GM12801 (cell line): Measurements from ENCODE around the gene CAMK2A.

ENCODE experiments used
- CTCF ChIP-seq: IDR thresholded peaks from one replicate; pipeline ENCODE4 v1.5.1; 2011; ENCODE audit warnings: control low read depth; ENCODE audit not compliant: insufficient read length; ENCODE audit errors: extremely low read depth

Gene CAMK2A

DNA sequence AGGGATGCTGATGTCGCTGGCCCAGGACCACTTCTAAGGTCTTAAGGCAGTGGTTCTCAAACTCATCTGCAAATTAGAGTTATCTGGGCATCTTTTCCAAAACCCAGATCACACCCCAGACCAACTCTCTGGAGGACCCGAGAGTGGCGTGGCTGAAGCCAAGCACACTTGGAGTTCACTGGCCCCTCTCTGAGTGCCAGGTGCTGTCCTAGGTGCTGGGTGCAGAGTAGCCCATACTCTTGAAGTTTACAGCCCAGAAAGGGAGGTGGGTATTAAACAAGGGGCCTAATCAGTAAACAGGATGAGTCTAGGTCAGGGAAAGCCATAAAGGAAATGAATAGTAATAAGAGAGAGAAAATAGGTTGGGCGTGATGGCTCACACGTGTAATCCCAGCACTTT lies 17.6 kb downstream of the CAMK2A start:
- no peak for TF ChIP-seq CTCF

- no peak for TF ChIP-seq CTCF
Observed at GRCh38 chr5:150271296-150271692, 18.3 kb downstream of the CAMK2A start.

DNA sequence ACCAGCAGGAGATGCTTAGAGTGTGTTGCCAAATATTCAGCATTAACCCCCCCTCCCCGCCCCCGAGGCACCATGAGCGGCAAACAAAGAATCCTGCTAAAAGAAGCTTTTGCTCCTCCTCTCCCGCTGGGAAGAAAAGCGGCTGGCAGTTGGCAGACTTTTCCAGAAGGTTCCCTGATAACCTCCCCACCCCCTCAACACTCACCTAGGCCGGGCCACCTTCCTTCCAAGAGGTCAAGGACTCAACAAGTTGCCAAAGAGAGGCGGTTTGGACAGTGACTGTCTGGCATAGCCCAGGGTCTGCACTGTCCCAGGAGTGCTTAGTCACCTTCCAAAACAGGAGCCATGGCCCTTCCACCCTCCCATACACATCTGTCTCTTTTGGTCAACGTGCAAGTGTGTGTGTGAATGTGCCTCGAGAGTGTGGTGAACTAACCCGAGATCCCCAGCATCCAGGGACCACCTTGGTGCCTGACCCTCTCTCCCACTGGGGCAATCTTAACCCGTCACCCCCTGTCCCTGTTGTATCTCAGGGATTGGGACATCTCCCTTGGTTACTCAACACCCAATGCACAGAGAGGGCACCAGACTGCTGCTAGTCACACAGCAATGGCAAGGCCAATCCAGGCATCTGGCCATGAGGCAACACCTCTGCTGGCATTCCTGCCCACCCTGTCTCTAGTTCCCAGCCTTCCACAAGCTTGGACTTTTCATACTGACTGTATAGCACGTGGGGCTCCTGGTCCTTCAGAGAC lies 18.9 kb downstream of the CAMK2A start:
- no peak for TF ChIP-seq CTCF

- TF ChIP-seq CTCF = no peak
Observed at GRCh38 chr5:150266871-150267291, 22.7 kb downstream of the CAMK2A start.

DNA sequence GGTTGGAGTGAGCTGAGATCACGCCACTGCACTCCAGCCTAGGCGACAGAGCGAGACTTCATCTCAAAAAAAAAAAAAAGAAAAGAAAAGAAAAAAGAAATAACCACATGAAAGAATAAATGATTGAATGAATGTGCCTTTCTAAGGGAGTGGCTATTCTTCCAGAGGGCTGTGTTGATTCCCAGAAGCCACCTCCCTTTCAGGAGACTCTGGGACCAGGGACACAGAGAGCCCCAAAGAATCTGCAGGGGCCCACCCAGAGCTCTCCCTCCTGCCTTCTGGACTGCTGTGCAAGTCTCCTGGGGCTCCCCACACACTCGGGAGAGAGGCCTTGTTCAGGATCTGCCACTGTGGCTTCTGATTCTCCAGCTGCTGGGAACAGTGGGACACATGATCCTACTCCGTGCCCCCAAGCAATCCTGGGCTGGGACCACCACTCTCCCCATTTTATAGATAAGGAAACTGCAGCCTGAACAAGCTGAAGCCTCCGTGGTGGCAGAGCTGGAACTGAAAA lies 23.6 kb downstream of the CAMK2A start:
- TF ChIP-seq CTCF = no peak

DNA sequence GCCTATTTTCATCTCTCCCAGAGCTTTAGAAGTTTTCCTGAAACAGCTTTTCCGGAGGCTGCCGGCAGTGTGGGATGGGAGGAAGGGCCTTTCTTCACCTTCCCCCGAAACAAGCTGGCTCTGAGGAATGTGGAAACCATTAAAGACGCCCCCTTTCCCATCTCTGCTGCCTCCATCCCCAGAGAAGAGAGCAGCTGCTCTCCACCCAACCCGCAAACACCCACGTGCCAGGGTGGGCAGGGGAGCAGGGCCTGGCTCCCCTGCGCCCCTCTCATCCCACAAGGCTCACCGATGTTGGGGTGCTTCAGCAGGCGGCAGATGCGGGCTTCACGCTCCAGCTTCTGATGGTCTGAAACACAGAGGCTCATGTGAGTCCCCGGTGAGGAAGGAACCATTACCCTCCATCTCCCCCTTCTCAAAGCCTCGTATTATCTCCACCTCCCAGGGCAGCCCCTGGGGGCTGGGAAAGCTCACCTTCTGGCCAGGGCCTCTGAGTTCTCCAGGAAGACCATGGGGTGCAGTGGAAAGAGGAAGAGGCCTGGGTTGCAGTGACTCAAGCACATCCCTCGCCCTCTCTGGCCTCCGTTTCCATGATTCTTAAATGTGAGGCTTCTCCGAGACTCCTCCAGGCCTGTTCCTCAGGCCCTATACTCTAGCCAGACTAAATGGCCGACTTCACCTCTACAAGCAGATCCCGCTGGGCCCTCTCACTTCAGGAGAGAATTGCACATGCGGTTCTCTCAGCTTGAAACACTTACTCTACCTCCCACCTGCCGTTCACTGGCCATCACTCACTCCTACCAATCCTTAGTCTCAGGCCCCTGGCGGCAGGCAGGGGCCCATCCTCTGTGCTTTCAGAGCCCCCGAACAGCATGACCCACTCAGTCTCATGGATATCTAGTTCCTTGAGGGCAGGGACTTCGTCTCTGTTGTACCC lies 24.6 kb downstream of the CAMK2A start:
- no peak for TF ChIP-seq CTCF

DNA sequence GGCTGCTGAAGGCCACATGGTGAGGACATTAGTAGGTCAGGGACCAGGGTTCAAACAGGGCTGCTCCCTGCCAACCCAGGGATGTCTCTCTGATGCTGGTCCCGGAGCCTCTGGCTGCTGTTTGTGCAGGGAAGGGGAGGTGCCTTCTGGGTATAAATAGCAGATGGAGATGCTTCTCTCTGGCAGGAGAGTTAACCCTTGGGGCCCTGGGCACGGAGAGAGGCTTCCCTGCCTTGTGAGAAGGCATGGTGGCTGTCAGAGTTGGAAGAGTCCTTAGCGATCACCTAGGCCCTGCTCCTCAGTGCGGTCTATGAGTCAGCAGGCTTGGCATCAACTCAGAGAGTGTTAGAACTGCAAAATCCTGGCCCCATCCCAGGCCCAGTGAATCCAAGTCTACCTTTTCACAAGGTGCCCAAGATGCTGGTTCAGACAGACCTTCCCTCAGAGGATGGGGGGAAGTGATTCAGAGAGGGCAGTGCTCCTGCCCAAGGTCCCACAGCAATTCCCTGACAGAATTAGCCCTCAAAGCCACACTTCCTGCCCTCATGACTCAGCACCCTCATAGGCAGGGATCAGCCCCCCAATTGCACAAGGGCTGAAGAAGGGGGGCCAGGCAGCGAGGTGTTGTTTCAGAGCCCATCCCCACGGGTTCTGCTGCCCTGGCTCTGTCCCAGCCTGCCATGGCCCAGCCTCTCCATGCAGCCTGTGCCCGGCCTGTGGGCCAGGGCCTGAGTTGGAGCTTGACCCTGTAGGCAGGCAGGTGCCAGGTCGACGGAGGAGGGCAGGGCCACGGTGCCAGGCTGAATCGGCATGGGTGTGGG lies 25.6 kb downstream of the CAMK2A start:
- TF ChIP-seq CTCF = no peak
